Cardiac muscle cell (in vitro differentiated cells and primary cell): ENCODE measurements around the gene BBS10. TPM values are rescaled to one million over a fixed set of nuclear protein-coding genes. Genes with fewer than 3 reads are reported as not detected.

Experiments
- DNase-seq, 2 donors: peaks; one replicate each; pipeline versions ENCODE4 v3.0.0 to v3.0.0-alpha.2; 2010 to 2017; ENCODE audit warnings: low read depth in 1 of 2, low spot score in 1 of 2
- H3K27ac ChIP-seq: fragments of 200-600 bp; sonication (generic); 2 replicates; pipeline ENCODE4 v1.5.1; 2016
- H3K27me3 ChIP-seq: fragments of 200-600 bp; sonication (generic); 2 replicates; pipeline ENCODE4 v1.6.0; 2016; ENCODE audit warnings: control low read depth
- H3K36me3 ChIP-seq: fragments of 200-600 bp; sonication (generic); 2 replicates; pipeline ENCODE4 v1.5.1; 2016; ENCODE audit warnings: control low read depth
- H3K4me1 ChIP-seq: fragments of 200-600 bp; sonication (generic); 2 replicates; pipeline ENCODE4 v1.8.1; 2017; ENCODE audit warnings: low read depth, mild to moderate bottlenecking, mixed run types
- H3K4me3 ChIP-seq: fragments of 200-600 bp; sonication (generic); 2 replicates; pipeline ENCODE4 v1.5.1; 2016; ENCODE audit warnings: mild to moderate bottlenecking
- H3K9me3 ChIP-seq: fragments of 200-600 bp; sonication (generic); 2 replicates; pipeline ENCODE4 v1.5.1; 2017; ENCODE audit warnings: low read depth, mild to moderate bottlenecking, control low read depth
- CTCF ChIP-seq: IDR thresholded peaks from 2 replicates; pipeline ENCODE4 v1.5.1; 2012; ENCODE audit warnings: low read depth, mild to moderate bottlenecking, low read length
- polyA plus RNA-seq: library from polyadenylated mRNA; unstranded; fragments of >200 nt; fragmentation: Nextera tagmentation; extraction: Ambion mirVana; gene quantifications from 2 replicates; pipeline ENCODE4 v1.2.1, GENCODE V29; 2016
- total RNA-seq: library from RNA; depleted of rRNA; stranded (reverse); fragments of >200 nt; gene quantifications from 2 replicates; pipeline ENCODE4 v1.2.3, GENCODE V29; 2016

The BBS10 gene
- total and polyA plus RNA-seq, 2 experiments from 2014 or later, result 12.8 to 13.7 TPM

DNA sequence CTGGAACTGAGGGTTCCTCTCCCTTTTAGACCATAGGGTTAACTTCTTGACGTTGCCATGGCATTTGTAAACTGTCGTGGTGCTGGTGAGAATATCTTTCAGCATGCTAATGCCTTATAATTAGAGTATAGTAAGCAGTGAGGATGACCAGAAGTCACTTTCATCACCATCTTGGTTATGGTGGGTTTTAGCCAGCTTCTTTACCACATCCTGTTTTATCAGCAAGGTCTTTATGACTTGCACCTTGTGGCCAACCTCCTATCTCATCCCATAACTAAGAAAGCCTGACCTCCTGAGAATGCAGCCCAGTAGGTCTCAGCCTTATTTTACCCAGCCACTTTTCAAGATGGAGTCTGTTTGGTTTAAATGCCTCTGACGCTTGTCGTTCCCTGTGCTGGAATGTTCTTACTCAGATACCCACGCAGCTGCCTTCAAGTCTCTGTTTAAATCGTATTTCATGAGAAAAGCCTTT, 44.2 kb downstream of the BBS10 start:
- H3K4me3 ChIP-seq, result no peak overlapping the region
- H3K27me3 ChIP-seq, result no peaks in the 10 kb centered on the region
- H3K9me3 ChIP-seq, result no peaks in the 10 kb centered on the region
- TF ChIP-seq CTCF, result no peak
- DNase-seq, result no peak
- peaks cover 5% of the 10 kb centered on the region for H3K4me1 ChIP-seq
- no peaks in the 10 kb centered on the region for H3K36me3 ChIP-seq
- H3K27ac ChIP-seq, result no peak overlapping the region

DNA sequence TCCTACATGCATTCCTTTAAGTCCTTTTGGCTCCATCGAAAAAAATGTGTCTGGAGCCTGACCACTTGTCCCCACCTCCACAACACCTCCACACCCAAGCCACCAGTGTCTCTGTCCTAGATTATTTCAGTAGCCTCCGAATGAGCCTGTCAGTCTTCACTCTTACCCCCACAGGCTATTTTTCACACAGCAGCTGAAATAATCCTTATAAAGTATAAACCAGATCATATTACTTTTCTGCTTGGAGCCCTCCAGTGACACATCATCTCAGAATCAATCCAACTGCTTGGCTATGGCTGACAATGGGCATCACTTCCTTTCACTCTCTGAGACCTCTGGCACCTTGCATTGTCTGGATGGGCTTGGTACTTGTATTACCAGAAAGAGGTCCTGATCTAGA, 44.9 kb downstream of the BBS10 start:
- no peaks in the 10 kb centered on the region for H3K9me3 ChIP-seq
- H3K4me1 ChIP-seq, result peaks cover 8% of the 10 kb centered on the region
- no peak for DNase-seq
- no peak for TF ChIP-seq CTCF
- no peak overlapping the region for H3K4me3 ChIP-seq
- no peak overlapping the region for H3K27ac ChIP-seq
- H3K27me3 ChIP-seq, result no peaks in the 10 kb centered on the region
- H3K36me3 ChIP-seq, result no peaks in the 10 kb centered on the region

DNA sequence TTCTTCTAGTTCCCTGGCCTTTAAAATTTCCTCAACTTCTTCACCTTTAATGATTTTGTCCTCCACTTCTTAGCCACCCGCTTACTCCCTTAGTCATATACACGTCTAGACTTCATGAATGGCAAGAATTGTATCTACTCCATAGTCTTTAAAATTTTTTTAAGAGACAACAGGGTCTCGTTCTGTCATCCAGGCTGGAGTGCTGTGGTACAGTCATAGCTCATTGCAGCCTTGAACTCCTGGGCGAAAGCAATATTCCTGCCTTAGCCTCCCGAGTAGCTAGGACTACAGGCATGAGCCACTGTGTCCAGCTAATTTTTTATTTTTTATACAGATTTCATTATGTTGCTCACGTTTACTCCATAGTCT, 47.9 kb downstream of the BBS10 start:
- no peaks in the 10 kb centered on the region for H3K36me3 ChIP-seq
- H3K9me3 ChIP-seq, result no peaks in the 10 kb centered on the region
- TF ChIP-seq CTCF, result no peak
- DNase-seq, result no peak
- no peaks in the 10 kb centered on the region for H3K27me3 ChIP-seq
- H3K4me1 ChIP-seq, result peaks cover 8% of the 10 kb centered on the region
- H3K4me3 ChIP-seq, result no peak overlapping the region
- H3K27ac ChIP-seq, result no peak overlapping the region

DNA sequence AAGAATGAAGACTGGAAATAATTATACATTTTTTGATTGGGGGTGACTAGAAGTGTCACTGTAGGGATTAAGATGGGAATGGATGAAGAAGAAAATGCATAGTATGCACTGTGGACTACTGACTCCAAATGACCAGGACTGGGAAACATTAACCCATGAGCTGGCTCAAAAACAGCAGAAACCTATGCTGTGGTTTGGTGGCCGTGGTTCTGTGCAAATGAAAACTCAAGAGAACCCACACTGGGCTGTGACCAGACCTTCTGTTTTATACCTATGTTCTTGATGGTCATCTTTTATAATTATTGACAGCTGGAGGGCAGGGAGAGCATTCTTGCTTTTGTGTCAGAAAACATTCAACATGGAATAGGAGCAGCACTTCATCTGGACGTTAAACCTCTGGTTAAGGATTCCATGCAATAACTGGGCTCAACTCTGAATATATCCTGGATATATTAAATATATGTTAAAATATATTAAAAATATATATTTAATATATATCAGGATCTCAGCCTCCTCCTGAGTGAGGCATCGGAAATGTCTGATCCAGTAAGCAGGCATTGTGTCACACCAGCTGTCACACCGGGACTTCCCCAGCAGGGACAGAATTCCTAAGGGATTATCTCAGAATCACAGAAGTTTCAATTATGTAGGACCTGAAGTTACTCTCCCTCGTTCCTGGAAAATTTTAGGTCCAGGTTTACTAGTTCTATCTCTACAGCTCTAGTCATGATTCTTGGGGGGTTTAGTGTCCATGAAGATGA, 48.5 kb downstream of the BBS10 start:
- DNase-seq, result peak in 1 of 2 donors; percentile 13
- no peak overlapping the region for H3K27ac ChIP-seq
- H3K4me1 ChIP-seq, result peaks cover 8% of the 10 kb centered on the region
- H3K36me3 ChIP-seq, result no peaks in the 10 kb centered on the region
- H3K4me3 ChIP-seq, result no peak overlapping the region
- no peaks in the 10 kb centered on the region for H3K27me3 ChIP-seq
- TF ChIP-seq CTCF, result no peak
- H3K9me3 ChIP-seq, result no peaks in the 10 kb centered on the region

Other genes starting within 250 kb of the BBS10 start
- 38.5 and 143 TPM in 2 replicates for gene OSBPL8, start 211.4 kb upstream of the BBS10 start, total RNA-seq
- 25.6 and 41.0 TPM in 2 replicates for gene OSBPL8, start 211.4 kb upstream of the BBS10 start, polyA plus RNA-seq